Caco-2 (cell line): ENCODE data around the gene PNMA3. TPM values are rescaled to one million over a fixed set of nuclear protein-coding genes. Genes with fewer than 3 reads are reported as not detected.
A peak's percentile ranks its signal among the peaks of the same experiment; 100 is the strongest.
"Not testable (repeated sequence)": the region's sequence is repeated elsewhere in the genome, so short reads cannot be mapped to it uniquely, and the experiment has no call there.

Experiments used
- BruUV-seq: library from RNA; stranded (reverse); fragments of 400-500 nt; replicated peaks from 2 replicates; lab custom pipeline; 2021; lab: Mats Ljungman, UMichigan
- CTCF ChIA-PET: fragments of 300-600 bp; sonication (Branson Sonifier 250); formaldehyde crosslinking; loops from one replicate; lab custom pipeline; 2022; ENCODE audit warnings: antibody characterized with exemption; lab: Charles Lee
- POLR2A ChIA-PET: fragments of 300-600 bp; sonication (Branson Sonifier 250); formaldehyde crosslinking; loops from one replicate; lab custom pipeline; 2022; ENCODE audit warnings: antibody characterized with exemption; lab: Charles Lee
- DNase-seq, 2 experiments: peaks; one replicate each; pipeline versions ENCODE4 v3.0.0 to v3.0.0-alpha.2; 2020 to 2022
- H3K27me3 ChIP-seq: replicated peaks from 2 replicates; pipeline ENCODE4 v1.6.0; 2011; ENCODE audit warnings: low read length; ENCODE audit not compliant: control insufficient read depth, insufficient read depth
- H3K36me3 ChIP-seq: 2 replicates; pipeline ENCODE4 v1.5.1; 2011; ENCODE audit warnings: low read length; ENCODE audit not compliant: control insufficient read depth, insufficient read depth
- H3K4me1 ChIP-seq: fragments of 250-450 bp; sonication (Bioruptor Pico); 2 replicates; pipeline ENCODE4 v1.5.1; 2020; ENCODE audit warnings: mild to moderate bottlenecking
- H3K4me3 ChIP-seq: 2 replicates; pipeline ENCODE4 v1.5.1; 2011; ENCODE audit warnings: low read depth, mild to moderate bottlenecking, control low read depth, low read length
- H3K9me3 ChIP-seq: fragments of 250-450 bp; sonication (Bioruptor Pico); 2 replicates; pipeline ENCODE4 v1.5.1; 2020; ENCODE audit warnings: mild to moderate bottlenecking, moderate library complexity
- H3K27ac Mint-ChIP-seq: one replicate; pipeline ENCODE4 v1.8.0; 2022; ENCODE audit warnings: mixed read lengths; ENCODE audit not compliant: unreplicated experiment
- H3K27me3 Mint-ChIP-seq: one replicate; pipeline ENCODE4 v1.8.0; 2022; ENCODE audit warnings: mixed read lengths; ENCODE audit not compliant: insufficient read depth, unreplicated experiment
- H3K36me3 Mint-ChIP-seq: one replicate; pipeline ENCODE4 v1.8.0; 2022; ENCODE audit warnings: mild to moderate bottlenecking, mixed read lengths; ENCODE audit not compliant: insufficient read depth, unreplicated experiment
- H3K4me1 Mint-ChIP-seq: one replicate; pipeline ENCODE4 v1.8.0; 2022; ENCODE audit warnings: low read depth, mixed read lengths; ENCODE audit not compliant: unreplicated experiment
- H3K4me3 Mint-ChIP-seq: one replicate; pipeline ENCODE4 v1.8.0; 2022; ENCODE audit warnings: mild to moderate bottlenecking, moderate library complexity, mixed read lengths; ENCODE audit not compliant: unreplicated experiment
- H3K9me3 Mint-ChIP-seq: one replicate; pipeline ENCODE4 v1.8.0; 2022; ENCODE audit warnings: mixed read lengths; ENCODE audit not compliant: unreplicated experiment
- CTCF ChIP-seq, 2 experiments: fragments of 200-600 bp in 1 of 2; IDR thresholded peaks; 1 replicate in 1 of 2; 2 replicates in 1 of 2; pipeline versions ENCODE4 v1.5.1 to v1.8.0; 2011 to 2022; ENCODE audit warnings: antibody characterized with exemption in 1 of 2, control low read depth in 1 of 2, inconsistent platforms in 1 of 2, low read depth in 1 of 2, low read length in 1 of 2, mild to moderate bottlenecking in 1 of 2, moderate library complexity in 1 of 2; ENCODE audit not compliant: insufficient read depth in 1 of 2, severe bottlenecking in 1 of 2, unreplicated experiment in 1 of 2
- intact Hi-C: fragments of 100-400 bp; cut with micrococcal nuclease; formaldehyde crosslinking; loops from one replicate; pipeline ENCODE4 v1.10.0; 2022; ENCODE audit not compliant: unreplicated experiment
- total RNA-seq: library from RNA; stranded (reverse); gene quantifications from 2 replicates; pipeline ENCODE4 v1.2.3, GENCODE V29; 2022

PNMA3 gene
- total RNA-seq, 1 experiment from 2014 or later: not detected

- intact Hi-C loops, H3K27ac Mint-ChIP-seq, H3K4me3 ChIP-seq, H3K4me1 Mint-ChIP-seq, BruUV-seq, CTCF ChIA-PET, H3K36me3 ChIP-seq, H3K9me3 Mint-ChIP-seq, H3K27me3 ChIP-seq, POLR2A ChIA-PET, H3K4me3 Mint-ChIP-seq, H3K36me3 Mint-ChIP-seq, H3K9me3 ChIP-seq, DNase-seq, H3K4me1 ChIP-seq: not testable (repeated sequence)
- peaks cover 12% of the 10 kb centered on the region for H3K27me3 Mint-ChIP-seq
These were observed 27.1 kb downstream of the PNMA3 start for GRCh38 chrX:153083238-153083923.

- no peaks in the 10 kb centered on the region for H3K9me3 ChIP-seq
- H3K4me1 ChIP-seq: peaks cover 4% of the 10 kb centered on the region; the same call in 1 of the 2 replicates
- CTCF ChIA-PET: no interaction called here
- POLR2A ChIA-PET: no interaction called here
- no TSS peak for BruUV-seq
- H3K27me3 ChIP-seq: no peaks in the 10 kb centered on the region
- Mint-ChIP-seq H3K9me3 (peaks cover 23% of the 10 kb centered on the region), H3K4me1 (peaks cover 7% of the 10 kb centered on the region), H3K27ac (peak overlapping the region; percentile 72), H3K27me3 (no peaks in the 10 kb centered on the region), H3K36me3 (peaks cover 5% of the 10 kb centered on the region), H3K4me3 (peak overlapping the region; percentile 25)
- TF ChIP-seq CTCF (IDR thresholded peaks at IDR 0.05; ENCODE audit: insufficient read depth in 1 of 2, low read depth in 1 of 2, low read length in 1 of 2, severe bottlenecking in 1 of 2, unreplicated experiment in 1 of 2): no peak
- H3K36me3 ChIP-seq: no peaks in the 10 kb centered on the region
- intact Hi-C loops: no loop called here
- no peak overlapping the region for H3K4me3 ChIP-seq
- no peak for DNase-seq
These were observed 46.1 kb downstream of the PNMA3 start for GRCh38 chrX:153102418-153102817.

- H3K27me3 ChIP-seq, BruUV-seq, POLR2A ChIA-PET, H3K4me3 Mint-ChIP-seq, H3K27me3 Mint-ChIP-seq, H3K4me3 ChIP-seq, H3K36me3 ChIP-seq, H3K4me1 ChIP-seq, DNase-seq, H3K9me3 ChIP-seq, CTCF ChIA-PET, intact Hi-C loops, H3K4me1 Mint-ChIP-seq, H3K27ac Mint-ChIP-seq, H3K36me3 Mint-ChIP-seq: not testable (repeated sequence)
- peaks cover 23% of the 10 kb centered on the region for H3K9me3 Mint-ChIP-seq
These were observed 48.7 kb downstream of the PNMA3 start for GRCh38 chrX:153104959-153105358.

GRCh38 chrX:153106092-153106801 is 50.0 kb downstream of the PNMA3 start:
- BruUV-seq, POLR2A ChIA-PET, H3K36me3 Mint-ChIP-seq, DNase-seq, H3K27me3 ChIP-seq, H3K27me3 Mint-ChIP-seq, intact Hi-C loops, H3K4me1 Mint-ChIP-seq, H3K4me3 Mint-ChIP-seq, H3K9me3 ChIP-seq, H3K36me3 ChIP-seq, H3K4me3 ChIP-seq, H3K27ac Mint-ChIP-seq, CTCF ChIA-PET, H3K4me1 ChIP-seq: not testable (repeated sequence)
- H3K9me3 Mint-ChIP-seq: peaks cover 23% of the 10 kb centered on the region

Other genes with a start within 250 kb of the PNMA3 start
- gene CETN2, start 225.7 kb upstream of the PNMA3 start, total RNA-seq: 23.8 and 23.9 TPM in 2 replicates
- gene NSDHL, start 225.4 kb upstream of the PNMA3 start, total RNA-seq: 30.5 and 34.9 TPM in 2 replicates
- 4.2 and 5.9 TPM in 2 replicates for gene ZNF185, start 158.4 kb upstream of the PNMA3 start, total RNA-seq
- not detected in 2 replicates for gene PNMA5, start 62.4 kb upstream of the PNMA3 start, total RNA-seq
- gene PNMA6A, start 16.0 kb downstream of the PNMA3 start, total RNA-seq: not detected in 2 replicates
- gene MAGEA1, start 122.8 kb downstream of the PNMA3 start, total RNA-seq: not detected in 2 replicates